ENCODE data around the gene IL5RA. TPM values are rescaled to one million over a fixed set of nuclear protein-coding genes. Genes with fewer than 3 reads are reported as not detected.

The IL5RA gene
- total and polyA plus RNA-seq, 10 of the 15 experiments (the other 5 are each of a cell fraction or from before 2014, with no cell fraction given) = 0.04 to 0.53 (median 0.14) TPM; not detected in 6

GRCh38 chr3:3129579-3129978, 19.4 kb upstream of the IL5RA start:
- in situ Hi-C loops (cut with MboI) (no loop called here), intact Hi-C loops (cut with micrococcal nuclease; ENCODE audit: unreplicated experiment) (loop anchor here (5.0 kb wide), 1 partner anchor 92 kb away; no protein-coding TSS in a partner anchor)
- no peak overlapping the region for H3K27ac ChIP-seq (ENCODE audit: control insufficient read depth, insufficient read depth)
- SMC1A ChIA-PET (ENCODE audit: uncharacterized antibody, unreplicated experiment) = interaction anchor here (0.9 to 1.4 kb wide), 5 partner anchors 13 to 40 kb away, joined by 3 to 5 read pairs (median 3); no protein-coding TSS in a partner anchor
- no TSS peak for BruUV-seq (replicated peaks)
- TF ChIP-seq CEBPZ (IDR thresholded peaks at IDR 0.05; ENCODE audit: low read depth, low read length) (no peak), SMARCA5 (IDR thresholded peaks at IDR 0.05) (no peak), EP300 (IDR thresholded peaks at IDR 0.05; ENCODE audit: borderline replicate concordance in 1 of 2, control insufficient read depth in 1 of 2, low read depth in 2 of 2, low read length in 2 of 2) (no peak), IRF4 (IDR thresholded peaks at IDR 0.05; ENCODE audit: low read depth, low read length) (no peak), BCL3 (IDR thresholded peaks at IDR 0.05; ENCODE audit: borderline replicate concordance, insufficient read depth, low read depth, low read length, poor library complexity, severe bottlenecking) (no peak), RB1 (IDR thresholded peaks at IDR 0.05; ENCODE audit: borderline replicate concordance) (no peak), ASH2L (IDR thresholded peaks at IDR 0.05; ENCODE audit: borderline replicate concordance, low read depth) (no peak)
- H3K4me2 ChIP-seq (ENCODE audit: control insufficient read depth, insufficient read depth) = peak overlapping the region; percentile 35
- H2AFZ ChIP-seq (ENCODE audit: control insufficient read depth, low read depth, low read length) = no peak overlapping the region
- RAD21 ChIA-PET (ENCODE audit: unreplicated experiment) = no interaction called here
- no peaks in the 10 kb centered on the region for H4K20me1 ChIP-seq (ENCODE audit: control insufficient read depth, insufficient read depth)
- no peak overlapping the region for H3K9ac ChIP-seq (ENCODE audit: control insufficient read depth, insufficient read depth, low read length)
- ATAC-seq (no peak), DNase-seq (ENCODE audit: low read depth, low spot score) (no peak), FAIRE-seq (no peak)
- peaks cover 0 to 11% of the 10 kb centered on the region in 2 experiments; a peak in 3 of 4 replicates for H3K36me3 ChIP-seq (ENCODE audit: control insufficient read depth in 2 of 2, insufficient read depth in 2 of 2, low read length in 1 of 2)
- POLR2A ChIA-PET = interaction anchor here (1.0 to 1.1 kb wide), 3 partner anchors 17 to 42 kb away, joined by 3 read pairs; no protein-coding TSS in a partner anchor
- CTCF ChIA-PET = interaction anchor here (0.9 to 1.8 kb wide), 2 partner anchors 42 to 71 kb away, joined by 3 to 6 read pairs; no protein-coding TSS in a partner anchor
- peaks cover 2% of the 10 kb centered on the region; the same call in 1 of the 3 replicates for H3K9me3 ChIP-seq (replicated peaks; ENCODE audit: control insufficient read depth, insufficient read depth, low read length)
- peak overlapping the region; percentile 38; the same call in 1 of the 2 replicates for H3K4me3 ChIP-seq
- peaks cover 9% of the 10 kb centered on the region; the same call in 1 of the 2 replicates for H3K4me1 ChIP-seq (ENCODE audit: control insufficient read depth, insufficient read depth, low read length)
- WGBS (ENCODE audit: insufficient coverage, insufficient replicate concordance, low lambda C conversion rate, missing lambda C conversion rate) = 8% methylated on average over 5 of the region's 5 CpGs
- no peaks in the 10 kb centered on the region for H3K27me3 ChIP-seq (replicated peaks in 1 of 2; ENCODE audit: control insufficient read depth in 2 of 2, insufficient read depth in 2 of 2, low read length in 1 of 2)
- H3K79me2 ChIP-seq (ENCODE audit: control insufficient read depth, insufficient read depth, low read length) = peaks cover 46% of the 10 kb centered on the region

Measured in GM12878 (cell line).